Stimulated activated naive CD4-positive, alpha-beta T cell (primary cell): Measurements from ENCODE around the gene FOXB2.

Experiments
- DNase-seq, 6 experiments: peaks; one replicate each; lab custom pipeline; 2025; lab: John Stamatoyannopoulos, UW

FOXB2 gene

GRCh38 chr9:77063645-77064285, 44.3 kb downstream of the FOXB2 start:
- no peak for DNase-seq

DNA sequence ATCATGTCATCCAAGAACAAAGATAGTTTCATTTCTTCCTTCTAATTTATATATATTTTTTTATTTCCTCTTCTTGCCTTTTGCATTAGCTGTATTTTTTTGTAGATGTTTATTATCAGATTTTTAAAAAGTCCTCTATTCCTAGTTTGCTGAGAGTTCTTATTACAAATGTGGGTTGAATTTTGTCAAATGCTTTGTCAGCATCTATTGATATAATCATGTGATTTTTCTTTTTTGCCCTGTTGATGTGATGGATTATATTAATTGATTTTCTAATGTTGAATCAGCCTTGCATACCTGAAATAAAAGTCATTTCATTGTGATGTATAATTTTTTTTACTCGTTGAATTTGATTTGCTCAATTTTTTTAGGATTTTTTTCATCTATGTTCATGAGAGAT, 46.9 kb downstream of the FOXB2 start:
- DNase-seq = no peak
